HG02642 (cell line): ENCODE results near the gene PSIP1.
"Not testable (repeated sequence)": the region's sequence is repeated elsewhere in the genome, so short reads cannot be mapped to it uniquely, and the experiment has no call there.

Source experiments
- ATAC-seq: cut with Tn5 transposase; IDR thresholded peaks from one replicate; pipeline ENCODE4 v1.9.1; 2021; ENCODE audit warnings: mild to moderate bottlenecking; ENCODE audit not compliant: unreplicated experiment, poor library complexity

Gene PSIP1

GRCh38 chr9:15510789-15511575 lies at the start of gene PSIP1:
PSIP1 (minus strand) TSS chr9:15510970; CDS start chr9:15510188, 782 bp downstream.
- ATAC-seq: peak; percentile 82

GRCh38 chr9:15553528-15553898 lies 42.7 kb upstream of the PSIP1 start:
- ATAC-seq: peak; percentile 23

- ATAC-seq: peak; percentile 87
Observed at GRCh38 chr9:15552636-15553527, 42.1 kb upstream of the PSIP1 start, which contains the start of gene CCDC171. CCDC171 (plus strand) TSS chr9:15553043; CDS start chr9:15564089, 11,046 bp downstream.

GRCh38 chr9:15549611-15550010 lies 38.8 kb upstream of the PSIP1 start:
- ATAC-seq: no peak

GRCh38 chr9:15543047-15543813 lies 32.5 kb upstream of the PSIP1 start:
- no peak for ATAC-seq

- ATAC-seq: no peak
Observed at GRCh38 chr9:15542624-15543023, 31.9 kb upstream of the PSIP1 start.

GRCh38 chr9:15541872-15542271 lies 31.1 kb upstream of the PSIP1 start:
- no peak for ATAC-seq

GRCh38 chr9:15531380-15531779 lies 20.6 kb upstream of the PSIP1 start:
- peak; percentile 43 for ATAC-seq

- ATAC-seq: peak; percentile 89
Observed at GRCh38 chr9:15529566-15530324, 19.0 kb upstream of the PSIP1 start.

GRCh38 chr9:15527035-15527434 lies 16.3 kb upstream of the PSIP1 start:
- ATAC-seq: not testable (repeated sequence)

GRCh38 chr9:15525958-15526357 lies 15.2 kb upstream of the PSIP1 start:
- no peak for ATAC-seq

- ATAC-seq: no peak
Observed at GRCh38 chr9:15524845-15525455, 14.2 kb upstream of the PSIP1 start.

- no peak for ATAC-seq
Observed at GRCh38 chr9:15522130-15522755, 11.5 kb upstream of the PSIP1 start.

GRCh38 chr9:15521254-15521653 lies 10.5 kb upstream of the PSIP1 start:
- no peak for ATAC-seq

GRCh38 chr9:15519831-15520230 lies 9.1 kb upstream of the PSIP1 start:
- no peak for ATAC-seq

GRCh38 chr9:15513335-15513734 lies 2.6 kb upstream of the PSIP1 start:
- no peak for ATAC-seq

- ATAC-seq: no peak
Observed at GRCh38 chr9:15512889-15513288, 2.1 kb upstream of the PSIP1 start.

- ATAC-seq: no peak
Observed at GRCh38 chr9:15512204-15512603, 1.4 kb upstream of the PSIP1 start.
